Right lobe of liver (tissue), 6 donors: Measurements from ENCODE around the gene PACS2. TPM values are rescaled to one million over a fixed set of nuclear protein-coding genes. Genes with fewer than 3 reads are reported as not detected.

Experiments
- ATAC-seq, 4 donors: fragments of 200-7000 bp; cut with Tn5 transposase; one replicate each; pipeline ENCODE4 v1.9.1; 2020; ENCODE audit warnings: mild to moderate bottlenecking in 4 of 4, moderate library complexity in 4 of 4
- DNase-seq, 3 donors: peaks; one replicate each; pipeline ENCODE4 v3.0.0-alpha.2; 2020
- H3K27ac ChIP-seq, 3 donors: fragments of 200-600 bp; one replicate each; pipeline ENCODE4 v1.8.0; 2022
- H3K27me3 ChIP-seq, 2 donors: fragments of 200-600 bp; one replicate each; pipeline ENCODE4 v1.8.0; 2022
- H3K36me3 ChIP-seq, 4 donors: fragments of 200-600 bp; sonication (generic) in 1 of 4; one replicate each; pipeline versions ENCODE4 v1.5.1 to v1.8.0; 2017 to 2022; ENCODE audit warnings: control low read depth in 1 of 4
- H3K4me1 ChIP-seq, 4 donors: fragments of 200-600 bp; sonication (generic) in 1 of 4; one replicate each; pipeline versions ENCODE4 v1.5.1 to v1.8.0; 2017 to 2022; ENCODE audit warnings: control low read depth in 1 of 4
- H3K4me3 ChIP-seq, 3 donors: fragments of 200-600 bp; one replicate each; pipeline ENCODE4 v1.8.0; 2022
- H3K9me3 ChIP-seq, 4 donors: fragments of 200-600 bp; sonication (generic) in 1 of 4; one replicate each; pipeline versions ENCODE4 v1.5.1 to v1.8.0; 2017 to 2022; ENCODE audit warnings: control low read depth in 1 of 4
- CTCF ChIP-seq, 4 donors: fragments of 200-600 bp in 3 of 4; fragments of 450-650 bp in 1 of 4; IDR thresholded peaks; one replicate each; pipeline versions ENCODE4 v1.5.1 to v1.8.0; 2016 to 2022; ENCODE audit warnings: antibody characterized with exemption in 4 of 4, mild to moderate bottlenecking in 2 of 4
- POLR2A ChIP-seq: fragments of 450-650 bp; IDR thresholded peaks from one replicate; pipeline ENCODE4 v1.6.1; 2017; ENCODE audit warnings: antibody characterized with exemption, mild to moderate bottlenecking
- whole genome bisulfite sequencing: methylation state at CpG from one replicate; pipeline ENCODE4 v1.1.6; 2018; ENCODE audit warnings: low coverage, low lambda C conversion rate; ENCODE audit not compliant: insufficient coverage; ENCODE audit errors: missing lambda C conversion rate; 5-methylcytosine and 5-hydroxymethylcytosine counted together
- intact Hi-C, 2 donors: fragments of 100-400 bp; cut with DNase I; formaldehyde crosslinking; loops; one replicate each; pipeline versions ENCODE4 v1.11.2 to v1.14.1; 2022
- total RNA-seq, 6 experiments: library from RNA; depleted of rRNA in 2 of 6; stranded (reverse); fragments of >200 nt in 2 of 6; fragmentation: NEBNext Ultra II Directional in 3 of 6; extraction: Animal tissue kit (Norgen Biotek cat#: 25700) in 3 of 6; gene quantifications; one replicate each; pipeline versions ENCODE4 v1.1.0 to v1.2.4, GENCODE V29; 2016 to 2023
- donor health status: DM: no; HTN: yes; CAD: no.
- donor health status: DM: no; HTN: no; CAD: no.
- donor health status: DM: no; HTN: no; CAD: no.
- donor health status: DM: no; HTN: yes; CAD: no.
- donor health status: DM: no; HTN: yes; CAD: no.

The PACS2 gene
- total RNA-seq, 6 experiments from 2014 or later, result 19.8 to 26.7 (median 21.5) TPM

DNA sequence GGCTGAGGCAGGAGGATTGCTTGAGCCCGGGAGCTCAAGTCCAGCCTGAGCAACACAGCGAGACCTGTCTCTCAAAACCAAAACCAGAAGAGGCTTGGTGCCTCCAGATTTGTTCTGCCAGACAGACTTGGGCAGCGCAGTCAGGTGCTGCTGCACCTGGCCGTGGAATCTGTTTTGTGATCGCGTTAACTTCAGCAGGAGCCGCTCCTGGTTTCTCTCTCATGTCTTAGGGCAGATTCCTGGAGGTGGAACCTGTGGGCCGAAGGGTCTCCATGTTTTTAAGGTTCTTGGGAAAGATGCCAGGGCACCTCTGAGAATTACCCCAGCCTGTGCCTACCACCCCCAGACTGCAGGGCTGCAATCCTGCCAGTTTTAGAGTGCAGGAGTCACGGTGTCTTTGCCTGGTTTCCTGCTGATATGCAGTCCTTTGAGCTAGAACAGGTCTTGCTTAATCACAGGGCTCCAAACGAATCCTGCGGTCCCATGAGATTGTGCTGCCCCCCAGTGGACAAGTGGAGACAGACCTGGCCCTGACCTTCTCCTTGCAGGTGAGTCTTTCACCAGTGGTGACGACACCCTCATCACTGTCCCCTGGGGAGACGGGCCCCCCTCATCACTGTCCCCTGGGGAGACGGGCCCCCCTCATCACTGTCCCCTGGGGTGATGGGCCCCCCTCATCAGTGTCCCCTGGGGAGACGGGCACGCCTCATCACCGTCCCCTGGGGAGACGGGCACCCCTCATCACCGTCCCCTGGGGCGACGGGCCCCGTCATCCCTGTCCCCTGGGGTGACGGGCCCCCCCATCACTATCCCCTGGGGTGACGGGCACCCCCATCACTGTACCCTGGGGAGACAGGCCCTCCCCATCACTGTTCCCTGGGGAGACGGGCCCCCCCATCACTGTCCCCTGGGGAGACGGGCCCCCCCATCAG, 37.6 kb downstream of the PACS2 start:
- Histone ChIP-seq H3K9me3 (no peaks in the 10 kb centered on the region), H3K27ac (peak overlapping the region in 1 of 3 donors; percentile 26), H3K4me1 (peaks cover 0 to 6% (median 3%) of the 10 kb centered on the region in 4 donors), H3K4me3 (no peak overlapping the region), H3K27me3 (no peaks in the 10 kb centered on the region), H3K36me3 (no peaks in the 10 kb centered on the region)
- peak; percentile 95 to 99 (median 98) for ATAC-seq
- peak; percentile 82 to 91 (median 87) for DNase-seq
- WGBS, result 35% methylated on average over 10 of the region's 26 CpGs
- intact Hi-C loops, result loop anchor here (5.0 to 10.0 kb wide), 4 partner anchors 67 to 267 kb away; no protein-coding TSS in a partner anchor
- TF ChIP-seq POLR2A (no peak), CTCF (IDR thresholded peaks at IDR 0.05) (peak; percentile 86 to 94 (median 90))

DNA sequence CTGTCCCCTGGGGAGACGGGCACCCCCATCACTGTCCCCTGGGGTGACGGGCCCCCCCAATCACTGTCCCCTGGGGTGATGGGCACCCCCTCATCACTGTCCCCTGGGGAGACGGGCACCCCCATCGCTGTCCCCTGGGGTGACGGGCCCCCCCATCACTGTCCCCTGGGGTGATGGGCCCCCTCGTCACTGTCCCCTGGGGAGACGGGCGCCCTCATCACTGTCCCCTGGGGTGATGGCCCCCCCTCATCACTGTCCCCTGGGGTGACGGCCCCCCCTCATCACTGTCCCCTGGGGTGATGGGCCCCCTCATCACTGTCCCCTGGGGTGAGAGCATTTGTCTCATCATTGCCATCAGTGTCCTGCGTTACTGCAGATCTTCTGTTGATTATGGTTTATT, 38.6 kb downstream of the PACS2 start:
- WGBS, result 69% methylated on average over 6 of the region's 10 CpGs
- no peaks in the 10 kb centered on the region for H3K27me3 ChIP-seq
- intact Hi-C loops, result loop anchor here (5.0 to 10.0 kb wide), 4 partner anchors 68 to 268 kb away; no protein-coding TSS in a partner anchor
- no peaks in the 10 kb centered on the region for H3K9me3 ChIP-seq
- DNase-seq, result peak in 1 of 3 donors; percentile 35
- H3K4me3 ChIP-seq, result no peak overlapping the region
- H3K4me1 ChIP-seq, result peaks cover 0 to 6% (median 3%) of the 10 kb centered on the region in 4 donors
- H3K36me3 ChIP-seq, result no peaks in the 10 kb centered on the region
- H3K27ac ChIP-seq, result no peak overlapping the region
- ATAC-seq, result no peak
- TF ChIP-seq CTCF (IDR thresholded peaks at IDR 0.05), result no peak
- no peak for TF ChIP-seq POLR2A

DNA sequence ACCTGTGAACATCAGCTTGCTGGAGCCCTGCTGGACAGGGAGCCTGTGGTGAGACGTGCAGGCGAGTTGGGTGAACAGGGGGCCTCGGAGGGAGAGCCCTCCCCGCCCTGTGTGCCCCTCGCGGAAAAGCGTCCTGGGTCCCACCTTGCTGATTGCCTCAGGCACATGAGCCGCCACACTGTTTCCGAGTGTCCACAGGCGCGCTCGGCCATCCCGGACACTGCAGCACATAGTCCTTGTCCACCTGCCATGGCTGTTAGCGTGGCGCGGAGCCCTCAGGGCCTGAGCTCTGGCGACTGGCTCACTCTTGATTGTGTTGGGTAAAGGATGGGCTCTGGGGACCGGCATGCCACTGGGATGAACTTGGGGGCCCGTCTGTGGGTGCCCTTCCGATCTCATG, 40.0 kb downstream of the PACS2 start:
- Histone ChIP-seq H3K27ac (no peak overlapping the region), H3K36me3 (no peaks in the 10 kb centered on the region), H3K27me3 (no peaks in the 10 kb centered on the region), H3K4me3 (no peak overlapping the region), H3K4me1 (peaks cover 0 to 6% (median 3%) of the 10 kb centered on the region in 4 donors), H3K9me3 (no peaks in the 10 kb centered on the region)
- DNase-seq (peak in 1 of 3 donors; percentile 50), ATAC-seq (no peak)
- TF ChIP-seq CTCF (IDR thresholded peaks at IDR 0.05) (no peak), POLR2A (no peak)
- whole genome bisulfite sequencing, result 94% methylated on average over 3 of the region's 20 CpGs
- intact Hi-C loops, result loop anchor here (5.0 to 10.0 kb wide), 4 partner anchors 70 to 270 kb away; no protein-coding TSS in a partner anchor

DNA sequence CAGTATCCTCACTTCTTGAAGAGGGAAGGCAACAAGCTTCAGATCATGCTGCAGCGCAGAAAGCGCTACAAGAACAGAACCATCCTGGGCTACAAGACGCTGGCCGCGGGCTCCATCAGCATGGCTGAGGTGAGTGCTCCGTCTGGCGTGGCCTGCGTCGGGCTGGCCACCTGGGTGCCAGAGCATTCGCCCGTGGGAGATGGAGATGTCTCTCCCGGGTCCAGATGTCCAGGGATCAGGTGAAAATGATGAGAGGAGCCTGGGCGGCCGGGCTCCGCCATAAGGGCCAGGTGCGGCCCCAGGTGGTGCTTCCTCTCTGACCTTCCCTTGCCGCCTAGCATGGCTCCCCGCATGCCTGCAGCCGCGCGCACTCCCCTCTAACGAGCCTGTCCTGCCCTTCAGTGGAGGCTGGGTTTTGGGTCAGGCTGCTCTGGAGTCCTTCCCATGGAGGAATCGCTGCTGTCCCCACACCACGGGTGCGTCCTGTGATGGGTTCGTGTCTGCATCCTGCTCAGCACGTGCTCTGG, 40.6 kb downstream of the PACS2 start:
- no peak overlapping the region for H3K27ac ChIP-seq
- H3K9me3 ChIP-seq, result no peaks in the 10 kb centered on the region
- H3K4me1 ChIP-seq, result peaks cover 0 to 6% (median 3%) of the 10 kb centered on the region in 4 donors
- no peaks in the 10 kb centered on the region for H3K36me3 ChIP-seq
- intact Hi-C loops, result loop anchor here (10.0 kb wide), 3 partner anchors 70 to 270 kb away; no protein-coding TSS in a partner anchor
- peak in 1 of 3 donors; percentile 47 for DNase-seq
- 95% methylated on average over 5 of the region's 27 CpGs for WGBS
- no peak for ATAC-seq
- TF ChIP-seq CTCF (IDR thresholded peaks at IDR 0.05) (no peak), POLR2A (no peak)
- no peaks in the 10 kb centered on the region for H3K27me3 ChIP-seq
- no peak overlapping the region for H3K4me3 ChIP-seq
